MM.1S (cell line): ENCODE data around the gene TMEM14A.

Source experiments
- CTCF ChIP-seq: fragments of 300-600 bp; sonication (generic); IDR thresholded peaks from 2 replicates; pipeline ENCODE4 v1.5.1; 2016; ENCODE audit warnings: antibody characterized with exemption, low read length, mixed read lengths
- EZH2 ChIP-seq: fragments of 300-600 bp; sonication (generic); optimal IDR thresholded peaks from 2 replicates; pipeline ENCODE3; 2017; ENCODE audit warnings: low read depth, mild to moderate bottlenecking, antibody characterized with exemption, low read length, mixed read lengths

GRCh38 chr6:52729576-52729975 is 58.7 kb downstream of the TMEM14A start:
- TF ChIP-seq CTCF: no peak
- no peak for TF ChIP-seq EZH2
